Measurements from ENCODE around the gene CRYZL1. TPM values are rescaled to one million over a fixed set of nuclear protein-coding genes. Genes with fewer than 3 reads are reported as not detected.

CRYZL1 gene
- total RNA-seq, 2 donors from 2014 or later, result 31.5 to 36.0 TPM

- Histone ChIP-seq H3K27ac (no peak overlapping the region), H3K9ac (ENCODE audit: low read depth in 2 of 2, low read length in 2 of 2) (no peak overlapping the region), H3K4me3 (no peak overlapping the region), H3K4me1 (no peaks in the 10 kb centered on the region), H3K27me3 (no peaks in the 10 kb centered on the region), H3K9me3 (no peaks in the 10 kb centered on the region), H3K36me3 (peaks cover 35% of the 10 kb centered on the region)
- intact Hi-C loops (cut with DNase I), result no loop called here
- no peak for DNase-seq
- no peak for TF ChIP-seq CTCF (IDR thresholded peaks at IDR 0.05)
Observed at GRCh38 chr21:33552093-33552998, 89.2 kb downstream of the CRYZL1 start.

DNA sequence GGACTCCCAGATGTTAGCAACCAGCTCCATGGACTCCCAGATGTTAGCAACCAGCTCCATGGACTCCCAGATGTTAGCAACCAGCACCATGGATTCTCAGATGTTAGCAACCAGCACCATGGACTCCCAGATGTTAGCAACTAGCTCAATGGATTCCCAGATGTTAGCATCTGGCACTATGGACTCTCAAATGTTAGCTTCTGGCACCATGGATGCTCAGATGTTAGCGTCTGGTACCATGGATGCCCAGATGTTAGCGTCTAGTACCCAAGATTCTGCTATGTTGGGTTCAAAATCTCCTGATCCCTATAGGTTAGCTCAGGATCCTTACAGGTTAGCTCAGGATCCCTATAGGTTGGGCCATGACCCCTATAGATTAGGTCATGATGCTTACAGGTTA lies 89.9 kb downstream of the CRYZL1 start:
- TF ChIP-seq CTCF (IDR thresholded peaks at IDR 0.05), result no peak
- DNase-seq, result no peak
- intact Hi-C loops (cut with DNase I), result no loop called here
- Histone ChIP-seq H3K4me1 (no peaks in the 10 kb centered on the region), H3K27ac (no peak overlapping the region), H3K4me3 (no peak overlapping the region), H3K9ac (ENCODE audit: low read depth in 2 of 2, low read length in 2 of 2) (no peak overlapping the region), H3K36me3 (peaks cover 32% of the 10 kb centered on the region), H3K27me3 (no peaks in the 10 kb centered on the region), H3K9me3 (no peaks in the 10 kb centered on the region)

- intact Hi-C loops (cut with DNase I), result no loop called here
- Histone ChIP-seq H3K36me3 (peaks cover 32% of the 10 kb centered on the region), H3K4me3 (no peak overlapping the region), H3K27ac (no peak overlapping the region), H3K27me3 (no peaks in the 10 kb centered on the region), H3K9ac (ENCODE audit: low read depth in 2 of 2, low read length in 2 of 2) (no peak overlapping the region), H3K9me3 (no peaks in the 10 kb centered on the region), H3K4me1 (no peaks in the 10 kb centered on the region)
- no peak for TF ChIP-seq CTCF (IDR thresholded peaks at IDR 0.05)
- no peak for DNase-seq
Observed at GRCh38 chr21:33550772-33551660, 90.5 kb downstream of the CRYZL1 start.

- DNase-seq, result no peak
- H3K9me3 ChIP-seq, result no peaks in the 10 kb centered on the region
- H3K9ac ChIP-seq (ENCODE audit: low read depth in 2 of 2, low read length in 2 of 2), result no peak overlapping the region
- intact Hi-C loops (cut with DNase I), result no loop called here
- TF ChIP-seq CTCF (IDR thresholded peaks at IDR 0.05), result no peak
- H3K27ac ChIP-seq, result no peak overlapping the region
- H3K27me3 ChIP-seq, result no peaks in the 10 kb centered on the region
- H3K4me1 ChIP-seq, result peaks cover 5% of the 10 kb centered on the region
- no peak overlapping the region for H3K4me3 ChIP-seq
- H3K36me3 ChIP-seq, result peaks cover 32% of the 10 kb centered on the region
Observed at GRCh38 chr21:33549848-33550771, 91.4 kb downstream of the CRYZL1 start.

DNA sequence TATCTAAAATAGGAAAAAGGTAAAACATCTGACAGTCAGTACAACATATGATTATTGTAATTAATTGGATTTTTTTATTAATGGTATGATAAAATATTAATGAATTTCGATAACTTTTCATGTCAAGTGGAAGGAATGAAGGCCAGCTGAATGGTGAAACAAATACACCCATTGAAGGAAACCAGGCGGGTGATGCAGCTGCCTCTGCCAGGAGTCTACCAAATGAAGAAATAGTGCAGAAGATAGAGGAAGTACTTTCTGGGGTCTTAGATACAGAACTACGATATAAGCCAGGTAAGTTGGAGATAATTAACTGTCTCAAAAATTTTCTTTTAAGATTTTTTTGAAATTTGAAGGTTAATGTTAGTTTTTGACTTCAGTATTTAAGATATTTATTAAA lies 95.5 kb downstream of the CRYZL1 start:
- Histone ChIP-seq H3K4me3 (no peak overlapping the region), H3K9ac (ENCODE audit: low read depth in 2 of 2, low read length in 2 of 2) (no peak overlapping the region), H3K9me3 (no peaks in the 10 kb centered on the region), H3K27me3 (no peaks in the 10 kb centered on the region), H3K36me3 (peaks cover 17% of the 10 kb centered on the region), H3K27ac (no peak overlapping the region), H3K4me1 (peaks cover 7% of the 10 kb centered on the region)
- TF ChIP-seq CTCF (IDR thresholded peaks at IDR 0.05), result no peak
- DNase-seq, result no peak
- intact Hi-C loops (cut with DNase I), result no loop called here

All from colonic mucosa (tissue), 4 donors.